Activated CD4-positive, alpha-beta T cell treated with anti-CD3 and anti-CD28 coated beads, Interleukin-2, amount 10 ng/mL, durations not matched to agents 24 days and 14 days (primary cell): ENCODE measurements around the gene PRDX3. TPM values are rescaled to one million over a fixed set of nuclear protein-coding genes. Genes with fewer than 3 reads are reported as not detected.

Source experiments
- total RNA-seq: library from RNA; stranded (reverse); gene quantifications from 2 replicates; pipeline ENCODE4 v1.2.3, GENCODE V29; 2022

The PRDX3 gene
- total RNA-seq, 1 donor from 2014 or later: 179 TPM

Other genes with a start within 250 kb of the PRDX3 start
- gene NANOS1, start 149.1 kb downstream of the PRDX3 start, total RNA-seq: 0.44 and 0.59 TPM in 2 replicates
- gene EIF3A, start 98.0 kb downstream of the PRDX3 start, total RNA-seq: 179 and 183 TPM in 2 replicates
- 18.6 and 23.2 TPM in 2 replicates for gene DENND10, start 74.7 kb downstream of the PRDX3 start, total RNA-seq
- 58.1 and 63.0 TPM in 2 replicates for gene SFXN4, start 13.1 kb downstream of the PRDX3 start, total RNA-seq
- gene GRK5, start 28.8 kb upstream of the PRDX3 start, total RNA-seq: 25.6 and 27.3 TPM in 2 replicates